ENCODE measurements around the gene RTN4RL1. TPM values are rescaled to one million over a fixed set of nuclear protein-coding genes. Genes with fewer than 3 reads are reported as not detected.

Gene RTN4RL1
- total RNA-seq, 1 experiment from 2014 or later: 1.7 TPM

DNA sequence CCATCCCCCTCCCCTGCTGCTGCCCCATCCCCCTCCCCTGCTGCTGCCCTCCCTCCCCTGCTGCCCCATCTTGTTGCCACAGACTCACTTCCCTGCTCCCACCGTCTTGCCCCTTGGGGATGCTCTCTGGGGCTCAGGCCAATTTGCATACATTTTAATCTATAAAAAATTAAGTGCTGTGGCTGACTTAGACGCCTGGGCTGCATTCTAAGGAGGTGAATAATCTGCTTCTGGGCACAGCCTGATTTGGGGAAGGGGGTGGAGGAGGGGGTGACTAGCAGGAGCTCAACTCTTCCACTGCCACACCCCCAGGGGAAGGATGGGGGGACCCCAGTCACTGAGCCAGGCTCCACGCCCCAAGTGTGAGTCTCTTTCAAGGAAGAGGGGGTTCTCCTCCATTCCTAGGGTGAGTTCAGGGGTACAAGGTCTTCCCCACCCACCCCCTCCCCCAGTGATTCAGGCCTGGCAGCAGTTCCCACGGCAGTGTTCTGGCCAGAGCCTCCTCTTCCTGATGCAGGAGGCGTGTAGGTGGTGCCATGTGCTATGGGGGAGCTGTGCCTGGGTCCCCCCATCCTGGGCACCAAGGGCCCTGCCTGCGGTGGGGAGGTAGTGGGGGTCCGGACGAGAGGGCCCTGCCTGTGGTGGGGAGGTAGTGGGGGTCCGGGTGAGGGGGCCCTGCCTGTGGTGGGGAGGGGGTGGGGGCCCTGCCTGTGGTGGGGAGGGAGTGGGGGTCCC, 9.8 kb upstream of the RTN4RL1 start:
- in situ Hi-C loops (cut with HindIII; ENCODE audit: low pct_unique_long_range_greater_than_20kb, low sequenced_read_pairs): no loop called here
- DNase-seq (ENCODE audit: low read depth, low spot score): no peak

DNA sequence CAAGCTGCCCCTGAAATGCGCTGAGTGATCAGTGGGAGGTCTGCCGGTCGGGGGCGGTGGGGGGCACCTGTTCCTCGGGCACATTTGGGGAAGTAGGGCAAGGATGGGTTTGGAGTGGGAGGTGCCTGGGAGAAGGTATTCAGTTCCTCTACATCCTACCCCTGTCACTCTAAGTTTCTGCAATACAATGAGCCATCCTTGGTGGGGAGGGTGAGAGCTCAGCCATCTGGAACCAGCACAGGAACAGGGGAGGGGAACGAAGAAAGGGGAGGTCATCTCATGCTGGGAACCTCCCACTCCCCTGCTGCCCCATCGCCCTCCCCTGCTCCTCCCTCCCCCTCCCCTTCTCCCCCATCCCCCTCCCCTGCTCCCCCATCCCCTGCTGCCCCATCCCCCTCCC, 9.0 kb upstream of the RTN4RL1 start:
- no peak for DNase-seq (ENCODE audit: low read depth, low spot score)
- in situ Hi-C loops (cut with HindIII; ENCODE audit: low pct_unique_long_range_greater_than_20kb, low sequenced_read_pairs): no loop called here

DNA sequence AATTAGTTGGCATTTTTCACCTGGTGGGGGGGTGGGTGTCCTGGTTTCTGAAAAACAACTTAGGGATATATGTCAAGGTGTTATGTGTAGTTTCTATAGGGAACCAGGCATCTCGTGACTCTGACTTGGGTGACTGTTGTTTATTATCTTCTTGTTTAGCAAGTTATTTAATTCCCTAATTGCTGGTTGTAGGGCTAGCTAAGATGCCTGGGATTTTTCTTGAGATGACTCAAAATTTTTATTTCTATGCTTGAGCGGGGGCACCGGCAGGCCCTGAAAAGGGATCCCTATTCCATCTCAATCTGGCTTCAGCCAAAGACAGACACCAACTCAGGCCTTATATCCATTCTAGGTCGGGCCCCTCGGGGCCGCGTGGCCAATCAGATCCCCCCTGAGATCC, 8.0 kb upstream of the RTN4RL1 start:
- in situ Hi-C loops (cut with HindIII; ENCODE audit: low pct_unique_long_range_greater_than_20kb, low sequenced_read_pairs): no loop called here
- DNase-seq (ENCODE audit: low read depth, low spot score): no peak

DNA sequence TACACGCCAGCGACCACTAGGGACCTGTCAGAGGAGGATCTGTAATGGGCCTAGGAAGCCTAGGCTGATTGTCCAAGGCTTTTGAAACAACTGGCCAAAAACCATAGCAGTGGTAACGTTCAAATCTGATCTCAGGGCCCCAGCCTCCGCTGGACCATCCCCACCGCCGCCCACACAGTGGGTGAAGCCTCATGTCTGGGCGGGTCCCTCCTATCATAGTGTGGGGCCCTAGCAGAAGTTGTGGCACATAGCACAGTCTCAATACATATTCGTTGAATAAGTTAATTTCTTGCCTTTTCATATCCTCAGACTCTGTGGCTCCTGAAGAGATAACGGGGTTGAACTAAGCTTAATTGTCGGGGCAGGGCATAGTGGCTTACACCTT, 5.6 kb upstream of the RTN4RL1 start:
- in situ Hi-C loops (cut with HindIII; ENCODE audit: low pct_unique_long_range_greater_than_20kb, low sequenced_read_pairs): no loop called here
- no peak for DNase-seq (ENCODE audit: low read depth, low spot score)

DNA sequence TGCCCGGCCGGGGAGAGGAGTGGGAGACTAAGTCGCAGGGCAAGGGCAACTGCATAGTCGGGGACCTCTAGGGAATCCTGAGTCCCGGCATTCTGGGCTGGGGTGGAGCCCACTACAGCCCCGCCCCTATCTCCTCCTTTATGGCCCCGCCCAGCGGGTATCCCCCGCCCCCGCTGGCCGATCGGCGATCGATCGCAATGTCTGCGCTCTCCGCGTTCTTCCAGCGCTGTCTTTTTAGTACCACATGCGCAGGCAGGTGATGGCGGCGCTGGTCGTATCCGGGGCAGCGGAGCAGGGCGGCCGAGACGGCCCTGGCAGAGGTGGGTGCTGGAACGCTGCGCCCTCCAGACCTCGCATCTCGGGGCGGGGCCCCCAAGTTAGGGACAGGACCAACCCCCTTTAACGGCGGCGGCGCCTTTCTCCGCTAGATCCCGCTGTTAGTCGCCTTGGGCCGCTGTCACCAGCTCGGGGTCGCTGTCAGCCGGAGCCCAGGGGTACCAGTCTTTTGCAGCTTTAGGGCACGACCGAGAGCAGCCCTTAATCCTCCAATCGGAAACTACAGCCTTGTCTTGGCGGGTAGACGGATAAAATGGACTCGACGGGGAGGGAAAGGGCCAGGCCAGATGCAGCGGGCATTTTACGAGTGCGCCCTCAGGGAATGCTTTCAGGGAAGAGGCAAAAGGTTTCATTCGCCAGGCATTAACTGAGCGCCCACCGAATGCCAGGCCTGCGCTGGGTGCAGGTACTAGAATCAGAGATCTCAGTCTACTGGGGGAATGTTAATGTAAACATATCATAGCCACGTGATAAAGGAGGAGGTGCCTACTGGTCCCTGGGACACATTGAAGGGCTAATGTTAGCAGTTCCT, 5.0 kb upstream of the RTN4RL1 start, which contains the start of gene DPH1:
Gene DPH1, plus strand, starts transcription at position 243 of the 868 bp plus-strand sequence. Its CDS starts 17 bp downstream, at position 260.
- in situ Hi-C loops (cut with HindIII; ENCODE audit: low pct_unique_long_range_greater_than_20kb, low sequenced_read_pairs): no loop called here

GRCh38 chr17:2028737-2029136, 3.6 kb upstream of the RTN4RL1 start:
- no peak for DNase-seq (ENCODE audit: low read depth, low spot score)
- in situ Hi-C loops (cut with HindIII; ENCODE audit: low pct_unique_long_range_greater_than_20kb, low sequenced_read_pairs): no loop called here

More for the DNA sequence above, 5.0 kb upstream of the RTN4RL1 start, which contains the start of gene DPH1:
- peak; percentile 92 for DNase-seq (ENCODE audit: low read depth, low spot score)

DNA sequence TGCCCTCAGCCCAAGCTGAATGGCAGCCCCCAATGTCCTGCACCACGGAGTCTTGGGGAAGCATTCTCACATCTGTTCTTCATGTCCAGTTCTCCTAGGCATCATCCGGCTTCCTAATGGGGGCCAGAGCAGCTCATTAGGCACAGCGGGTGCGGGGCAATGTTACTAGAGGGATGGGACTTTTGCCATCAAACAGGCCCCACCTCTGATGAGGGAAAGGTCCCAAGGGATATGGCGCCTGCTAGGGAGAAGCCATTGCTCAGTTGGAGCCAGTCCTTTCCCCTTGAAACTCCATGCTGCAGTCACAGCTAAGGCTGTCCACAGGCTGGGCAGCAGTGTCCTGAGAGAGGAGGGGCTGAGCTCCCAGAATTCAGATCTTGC, 3.1 kb upstream of the RTN4RL1 start:
- DNase-seq (ENCODE audit: low read depth, low spot score): no peak

GRCh38 chr17:2027528-2028233, 2.5 kb upstream of the RTN4RL1 start:
- in situ Hi-C loops (cut with HindIII; ENCODE audit: low pct_unique_long_range_greater_than_20kb, low sequenced_read_pairs): no loop called here
- DNase-seq (ENCODE audit: low read depth, low spot score): no peak

More for the DNA sequence above, 3.1 kb upstream of the RTN4RL1 start:
- in situ Hi-C loops (cut with HindIII; ENCODE audit: low pct_unique_long_range_greater_than_20kb, low sequenced_read_pairs): no loop called here

DNA sequence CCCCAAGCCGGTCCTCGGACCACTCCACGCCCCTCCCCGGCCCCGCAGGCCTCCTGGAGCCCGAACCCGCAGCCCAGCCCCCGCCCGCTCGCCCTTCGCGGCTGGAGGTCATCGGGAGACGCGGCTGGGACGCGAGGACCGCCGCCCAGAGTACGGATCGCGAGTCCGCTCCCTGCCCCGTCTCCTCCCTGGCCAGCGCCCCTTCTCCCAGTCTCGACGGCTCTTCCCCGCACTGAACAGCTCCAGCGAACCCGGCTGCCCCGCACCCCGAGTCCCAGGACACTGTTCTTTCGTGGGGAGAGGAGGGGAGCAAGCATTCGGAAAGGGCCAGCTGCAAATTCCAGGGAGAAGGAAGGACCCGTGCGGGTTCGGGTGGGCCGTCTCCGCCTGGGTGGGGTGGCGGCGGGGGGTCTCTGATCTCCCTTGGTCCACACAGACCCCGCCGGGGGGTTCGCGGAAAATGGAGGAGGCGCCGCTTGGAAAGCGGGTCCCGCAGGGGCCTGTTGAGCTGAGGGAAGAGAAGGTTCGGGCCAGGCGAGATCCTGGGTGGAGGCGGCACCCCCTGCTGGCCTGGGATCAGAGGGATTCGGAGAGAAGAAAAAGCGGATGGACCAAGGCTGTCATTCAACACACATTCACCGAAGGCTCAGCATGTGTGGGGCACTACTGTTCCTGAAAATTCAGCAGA, 632 bp upstream of the RTN4RL1 start:
- in situ Hi-C loops (cut with HindIII; ENCODE audit: low pct_unique_long_range_greater_than_20kb, low sequenced_read_pairs): no loop called here
- peak; percentile 81 for DNase-seq (ENCODE audit: low read depth, low spot score)

DNA sequence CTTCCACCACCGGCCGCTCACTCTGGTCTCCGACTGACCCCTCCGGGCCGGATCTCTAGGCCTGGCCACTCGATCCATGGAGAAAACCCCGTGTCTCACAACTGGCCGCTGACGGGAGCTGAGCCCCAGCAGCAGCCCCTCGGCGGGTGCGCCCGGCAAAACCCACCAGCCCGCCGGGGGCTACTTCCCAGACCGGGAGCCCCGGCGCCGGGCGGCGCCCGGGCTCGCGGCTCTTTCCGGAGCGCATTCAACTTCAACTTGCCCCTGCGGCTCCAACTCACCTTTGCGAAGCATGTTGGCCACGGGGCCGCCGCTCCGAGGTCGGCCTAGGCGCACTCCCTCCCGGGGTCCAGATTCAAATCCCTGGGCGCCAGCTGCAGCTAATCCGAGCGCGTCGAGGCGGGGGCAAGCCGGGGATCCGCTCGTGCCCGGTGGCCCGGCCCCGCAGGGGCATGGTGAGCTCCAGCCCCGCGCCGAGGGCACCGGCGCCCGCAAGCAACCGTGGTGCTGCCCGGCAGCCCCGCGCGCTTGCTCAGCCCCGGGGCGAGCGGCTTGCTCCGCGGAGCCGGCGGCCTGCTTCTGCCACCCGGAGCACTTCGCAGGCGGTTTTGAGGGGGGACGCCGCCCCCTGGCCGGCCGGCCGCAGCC, 438 bp downstream of the RTN4RL1 start:
- DNase-seq (ENCODE audit: low read depth, low spot score): no peak
- in situ Hi-C loops (cut with HindIII; ENCODE audit: low pct_unique_long_range_greater_than_20kb, low sequenced_read_pairs): no loop called here

- no peak for DNase-seq (ENCODE audit: low read depth, low spot score)
- in situ Hi-C loops (cut with HindIII; ENCODE audit: low pct_unique_long_range_greater_than_20kb, low sequenced_read_pairs): no loop called here
These were observed 1.2 kb downstream of the RTN4RL1 start for GRCh38 chr17:2023692-2024571.

DNA sequence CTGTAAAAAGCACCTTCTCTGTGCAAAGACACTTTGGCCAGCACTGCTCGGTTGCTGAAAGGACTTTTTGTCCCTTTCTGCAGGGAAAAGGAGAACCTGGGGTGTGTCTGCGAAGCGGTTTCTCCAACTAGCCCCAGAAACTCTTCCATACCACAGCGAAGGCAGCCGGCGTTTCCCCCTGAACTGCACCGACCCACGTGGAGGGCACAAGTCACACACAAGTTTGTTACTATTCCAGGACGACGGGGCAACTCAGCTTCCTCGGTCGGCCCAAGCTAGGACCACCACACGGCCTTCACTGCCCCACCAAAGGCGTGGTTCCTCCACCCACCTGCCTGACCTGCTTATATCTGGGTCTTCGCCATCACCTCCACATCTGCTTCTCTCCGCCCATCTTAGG, 1.9 kb downstream of the RTN4RL1 start:
- no peak for DNase-seq (ENCODE audit: low read depth, low spot score)
- in situ Hi-C loops (cut with HindIII; ENCODE audit: low pct_unique_long_range_greater_than_20kb, low sequenced_read_pairs): no loop called here

GRCh38 chr17:2022647-2023240, 2.4 kb downstream of the RTN4RL1 start:
- in situ Hi-C loops (cut with HindIII; ENCODE audit: low pct_unique_long_range_greater_than_20kb, low sequenced_read_pairs): no loop called here
- no peak for DNase-seq (ENCODE audit: low read depth, low spot score)

- in situ Hi-C loops (cut with HindIII; ENCODE audit: low pct_unique_long_range_greater_than_20kb, low sequenced_read_pairs): no loop called here
- no peak for DNase-seq (ENCODE audit: low read depth, low spot score)
These were observed 4.4 kb downstream of the RTN4RL1 start for GRCh38 chr17:2020721-2021120.

DNA sequence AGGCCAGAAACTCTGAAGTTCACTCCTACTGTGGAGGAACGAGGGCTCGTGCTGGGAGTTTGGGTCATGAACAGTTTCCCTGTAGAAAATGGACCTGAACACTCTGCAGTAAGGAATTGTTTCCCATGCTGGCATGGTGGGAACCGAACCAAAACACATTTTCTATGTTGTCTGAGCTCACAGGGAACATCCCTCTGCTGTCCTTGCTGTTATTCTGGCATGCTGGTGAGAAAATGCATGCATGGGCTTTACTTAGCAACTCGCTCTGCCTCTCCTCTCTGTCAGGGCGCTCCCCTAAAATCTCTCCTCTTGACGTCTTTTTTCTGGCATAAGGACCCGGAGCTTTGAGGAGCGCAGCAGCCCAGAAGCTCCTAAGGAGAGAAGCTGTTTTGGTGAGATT, 5.4 kb downstream of the RTN4RL1 start:
- in situ Hi-C loops (cut with HindIII; ENCODE audit: low pct_unique_long_range_greater_than_20kb, low sequenced_read_pairs): no loop called here
- no peak for DNase-seq (ENCODE audit: low read depth, low spot score)

Measured in SK-MEL-5 (cell line).